Umbilical cord (tissue), 1 donor: ENCODE measurements around the gene TRAF2. TPM values are rescaled to one million over a fixed set of nuclear protein-coding genes. Genes with fewer than 3 reads are reported as not detected.

ENCODE experiments used
- total RNA-seq: library from RNA; depleted of rRNA; stranded (reverse); fragments of >200 nt; gene quantifications from one replicate; pipeline ENCODE4 v1.2.3, GENCODE V29; 2014; ENCODE audit warnings: low replicate concordance; ENCODE audit not compliant: insufficient read depth

The TRAF2 gene
- total RNA-seq, 1 donor from 2014 or later = 5.1 TPM

Other genes starting within 250 kb of the TRAF2 start
- 49.4 TPM for gene EGFL7, start 223.6 kb upstream of the TRAF2 start, total RNA-seq
- 32.7 TPM for gene AGPAT2, start 199.1 kb upstream of the TRAF2 start, total RNA-seq
- 3.1 TPM for gene DIPK1B, start 173.9 kb upstream of the TRAF2 start, total RNA-seq
- gene LCN10, start 143.6 kb upstream of the TRAF2 start, total RNA-seq = 2.2 TPM
- not detected for gene LCN6, start 138.0 kb upstream of the TRAF2 start, total RNA-seq
- 0.48 TPM for gene LCN8, start 128.3 kb upstream of the TRAF2 start, total RNA-seq
- 2.2 TPM for gene LCN15, start 122.0 kb upstream of the TRAF2 start, total RNA-seq
- gene TMEM141, start 95.2 kb upstream of the TRAF2 start, total RNA-seq = 90.5 TPM
- gene CCDC183, start 90.2 kb upstream of the TRAF2 start, total RNA-seq = not detected
- gene RABL6, start 78.6 kb upstream of the TRAF2 start, total RNA-seq = 40.2 TPM
- gene AJM1, start 44.0 kb upstream of the TRAF2 start, total RNA-seq = 1.4 TPM
- gene PHPT1, start 37.1 kb upstream of the TRAF2 start, total RNA-seq = 49.1 TPM
- gene MAMDC4, start 34.2 kb upstream of the TRAF2 start, total RNA-seq = 4.6 TPM
- gene EDF1, start 20.2 kb upstream of the TRAF2 start, total RNA-seq = 217 TPM
- gene FBXW5, start 58.2 kb downstream of the TRAF2 start, total RNA-seq = 75.8 TPM
- gene C8G, start 58.7 kb downstream of the TRAF2 start, total RNA-seq = not detected
- not detected for gene LCN12, start 65.8 kb downstream of the TRAF2 start, total RNA-seq
- gene PTGDS, start 91.0 kb downstream of the TRAF2 start, total RNA-seq = 49.6 TPM
- 0.72 TPM for gene LCNL1, start 96.5 kb downstream of the TRAF2 start, total RNA-seq
- gene PAXX, start 105.9 kb downstream of the TRAF2 start, total RNA-seq = 10.6 TPM
- 24.3 TPM for gene CLIC3, start 110.1 kb downstream of the TRAF2 start, total RNA-seq
- gene ABCA2, start 141.7 kb downstream of the TRAF2 start, total RNA-seq = 20.2 TPM
- 0.96 TPM for gene FUT7, start 145.6 kb downstream of the TRAF2 start, total RNA-seq
- 6.5 TPM for gene NPDC1, start 159.7 kb downstream of the TRAF2 start, total RNA-seq
- not detected for gene ENTPD2, start 167.5 kb downstream of the TRAF2 start, total RNA-seq
- 2.6 TPM for gene SAPCD2, start 184.0 kb downstream of the TRAF2 start, total RNA-seq
- gene UAP1L1, start 191.0 kb downstream of the TRAF2 start, total RNA-seq = 8.2 TPM
- gene MAN1B1, start 200.5 kb downstream of the TRAF2 start, total RNA-seq = 41.4 TPM
- gene DPP7, start 228.2 kb downstream of the TRAF2 start, total RNA-seq = 67.9 TPM